Measurements from ENCODE around the gene TMEM163.

The TMEM163 gene

GRCh38 chr2:134441153-134441863, 277.5 kb downstream of the TMEM163 start:
- H3K4me2 ChIP-seq (ENCODE audit: low read length): no peak overlapping the region
- no peaks in the 10 kb centered on the region for H3K27me3 ChIP-seq (ENCODE audit: insufficient read depth, low read length)
- H4K20me1 ChIP-seq (ENCODE audit: insufficient read depth, low read length): no peaks in the 10 kb centered on the region
- H3K4me3 ChIP-seq (ENCODE audit: low read depth, low read length, poor library complexity, severe bottlenecking): no peak overlapping the region
- H3K9me3 ChIP-seq (ENCODE audit: low read length): no peaks in the 10 kb centered on the region
- no peak for TF ChIP-seq CTCF (IDR thresholded peaks at IDR 0.05; ENCODE audit: low read length)
- no peak for TF ChIP-seq EZH2 (IDR thresholded peaks at IDR 0.05; ENCODE audit: borderline replicate concordance, low read length)
- H2AFZ ChIP-seq (ENCODE audit: low read length): no peak overlapping the region
- H3K79me2 ChIP-seq (ENCODE audit: insufficient read depth, low read length): no peaks in the 10 kb centered on the region
- no peaks in the 10 kb centered on the region for H3K4me1 ChIP-seq (ENCODE audit: insufficient read depth, low read length, severe bottlenecking)
- H3K9me2 ChIP-seq (ENCODE audit: low read depth, low read length): no peaks in the 10 kb centered on the region
- no peaks in the 10 kb centered on the region for H3F3A ChIP-seq (ENCODE audit: insufficient read depth, low read length)
- H3K27ac ChIP-seq (ENCODE audit: low read depth, low read length, poor library complexity, severe bottlenecking): no peak overlapping the region
- peaks cover 77% of the 10 kb centered on the region for H3K36me3 ChIP-seq (ENCODE audit: insufficient read depth, low read length)
- H3K9ac ChIP-seq (ENCODE audit: low read length): no peak overlapping the region

- Histone ChIP-seq H4K20me1 (ENCODE audit: insufficient read depth, low read length) (no peaks in the 10 kb centered on the region), H3K79me2 (ENCODE audit: insufficient read depth, low read length) (no peaks in the 10 kb centered on the region), H3K27me3 (ENCODE audit: insufficient read depth, low read length) (no peaks in the 10 kb centered on the region), H2AFZ (ENCODE audit: low read length) (no peak overlapping the region), H3F3A (ENCODE audit: insufficient read depth, low read length) (no peaks in the 10 kb centered on the region), H3K9me2 (ENCODE audit: low read depth, low read length) (no peaks in the 10 kb centered on the region), H3K4me1 (ENCODE audit: insufficient read depth, low read length, severe bottlenecking) (no peaks in the 10 kb centered on the region), H3K9me3 (ENCODE audit: low read length) (no peaks in the 10 kb centered on the region), H3K36me3 (ENCODE audit: insufficient read depth, low read length) (peaks cover 77% of the 10 kb centered on the region), H3K4me3 (ENCODE audit: low read depth, low read length, poor library complexity, severe bottlenecking) (no peak overlapping the region), H3K4me2 (ENCODE audit: low read length) (no peak overlapping the region), H3K27ac (ENCODE audit: low read depth, low read length, poor library complexity, severe bottlenecking) (no peak overlapping the region), H3K9ac (ENCODE audit: low read length) (no peak overlapping the region)
- TF ChIP-seq CTCF (IDR thresholded peaks at IDR 0.05; ENCODE audit: low read length): no peak
- TF ChIP-seq EZH2 (IDR thresholded peaks at IDR 0.05; ENCODE audit: borderline replicate concordance, low read length): no peak
Observed at GRCh38 chr2:134440336-134440909, 278.4 kb downstream of the TMEM163 start.

- Histone ChIP-seq H3K9ac (ENCODE audit: low read length) (no peak overlapping the region), H4K20me1 (ENCODE audit: insufficient read depth, low read length) (no peaks in the 10 kb centered on the region), H3K4me3 (ENCODE audit: low read depth, low read length, poor library complexity, severe bottlenecking) (no peak overlapping the region), H3K79me2 (ENCODE audit: insufficient read depth, low read length) (no peaks in the 10 kb centered on the region), H3K27me3 (ENCODE audit: insufficient read depth, low read length) (no peaks in the 10 kb centered on the region), H3K9me3 (ENCODE audit: low read length) (no peaks in the 10 kb centered on the region), H3K4me2 (ENCODE audit: low read length) (no peak overlapping the region), H3K36me3 (ENCODE audit: insufficient read depth, low read length) (peaks cover 81% of the 10 kb centered on the region), H3K9me2 (ENCODE audit: low read depth, low read length) (no peaks in the 10 kb centered on the region), H3F3A (ENCODE audit: insufficient read depth, low read length) (no peaks in the 10 kb centered on the region), H3K27ac (ENCODE audit: low read depth, low read length, poor library complexity, severe bottlenecking) (no peak overlapping the region), H3K4me1 (ENCODE audit: insufficient read depth, low read length, severe bottlenecking) (no peaks in the 10 kb centered on the region), H2AFZ (ENCODE audit: low read length) (no peak overlapping the region)
- no peak for TF ChIP-seq CTCF (IDR thresholded peaks at IDR 0.05; ENCODE audit: low read length)
- TF ChIP-seq EZH2 (IDR thresholded peaks at IDR 0.05; ENCODE audit: borderline replicate concordance, low read length): no peak
Observed at GRCh38 chr2:134438371-134438770, 280.4 kb downstream of the TMEM163 start.

Measured in OCI-LY1 (cell line).